IMR-90 (cell line): ENCODE measurements around the gene SPINT3. TPM values are rescaled to one million over a fixed set of nuclear protein-coding genes. Genes with fewer than 3 reads are reported as not detected.

Experiments
- ATAC-seq: fragments of 200-7000 bp; cut with Tn5 transposase; 2 replicates; pipeline ENCODE4 v1.9.1; 2020; ENCODE audit warnings: low read depth, mild to moderate bottlenecking, moderate library complexity
- BruUV-seq: library from RNA; stranded (reverse); fragments of 400-500 nt; replicated peaks from 2 replicates; lab custom pipeline; 2021; lab: Mats Ljungman, UMichigan
- CTCF ChIA-PET: fragments of 300-600 bp; formaldehyde crosslinking; extraction: SDS; loops from one replicate; lab custom pipeline; 2021; ENCODE audit warnings: antibody characterized with exemption; lab: Yijun Ruan, JAX
- POLR2A ChIA-PET: fragments of 300-600 bp; sonication (Branson Sonifier 250); formaldehyde crosslinking; loops from one replicate; lab custom pipeline; 2022; ENCODE audit warnings: antibody characterized with exemption; ENCODE audit not compliant: unreplicated experiment; lab: Charles Lee
- DNase-seq: peaks from one replicate; pipeline ENCODE4 v3.0.0; 2013
- H2AFZ ChIP-seq: replicated peaks from 2 replicates; pipeline ENCODE3; 2013; ENCODE audit warnings: low read length, mild to moderate bottlenecking; ENCODE audit not compliant: poor library complexity
- H2AK5ac ChIP-seq: 2 replicates; pipeline ENCODE4 v1.6.1; 2013; ENCODE audit warnings: low read depth, low read length, inconsistent platforms
- H2AK9ac ChIP-seq: replicated peaks from 2 replicates; pipeline ENCODE3; 2013; ENCODE audit warnings: mild to moderate bottlenecking, low read depth, low read length, moderate library complexity; ENCODE audit not compliant: poor library complexity
- H2BK120ac ChIP-seq: 2 replicates; pipeline ENCODE4 v1.6.1; 2013; ENCODE audit warnings: low read depth, low read length, inconsistent platforms
- H2BK15ac ChIP-seq: 3 replicates; pipeline ENCODE4 v1.6.1; 2013; ENCODE audit warnings: low read depth, low read length, inconsistent platforms
- H2BK20ac ChIP-seq: 2 replicates; pipeline ENCODE4 v1.6.1; 2013; ENCODE audit warnings: low read depth, mild to moderate bottlenecking, inconsistent platforms, low read length, moderate library complexity
- H2BK5ac ChIP-seq: 2 replicates; pipeline ENCODE4 v1.6.1; 2013; ENCODE audit warnings: mild to moderate bottlenecking, low read depth, low read length, inconsistent platforms; ENCODE audit not compliant: poor library complexity, severe bottlenecking
- H3K14ac ChIP-seq: replicated peaks from 2 replicates; pipeline ENCODE4 v1.6.1; 2013; ENCODE audit warnings: low read depth, low read length, inconsistent platforms
- H3K18ac ChIP-seq: 2 replicates; pipeline ENCODE4 v1.6.1; 2013; ENCODE audit warnings: low read depth, low read length, control low read depth
- H3K23ac ChIP-seq: 2 replicates; pipeline ENCODE4 v1.6.1; 2013; ENCODE audit warnings: low read depth, low read length, inconsistent platforms
- H3K27ac ChIP-seq: 2 replicates; pipeline ENCODE4 v1.5.1; 2013; ENCODE audit warnings: mild to moderate bottlenecking, control low read depth, low read length; ENCODE audit not compliant: insufficient read depth
- H3K27me3 ChIP-seq: 2 replicates; pipeline ENCODE4 v1.6.1; 2013; ENCODE audit warnings: low read length; ENCODE audit not compliant: control insufficient read depth, insufficient read depth
- H3K36me3 ChIP-seq: 2 replicates; pipeline ENCODE4 v1.6.1; 2013; ENCODE audit warnings: low read length, mixed read lengths; ENCODE audit not compliant: control insufficient read depth, insufficient read depth
- H3K4ac ChIP-seq: 2 replicates; pipeline ENCODE4 v1.6.1; 2013; ENCODE audit warnings: low read depth, low read length, inconsistent platforms
- H3K4me1 ChIP-seq: 2 replicates; pipeline ENCODE4 v1.6.1; 2013; ENCODE audit warnings: low read length, mixed read lengths; ENCODE audit not compliant: control insufficient read depth, insufficient read depth
- H3K4me2 ChIP-seq: 2 replicates; pipeline ENCODE4 v1.6.1; 2013; ENCODE audit warnings: low read depth, mild to moderate bottlenecking, control low read depth, low read length, moderate library complexity
- H3K4me3 ChIP-seq: 2 replicates; pipeline ENCODE4 v1.5.1; 2013; ENCODE audit warnings: low read depth, mild to moderate bottlenecking, control low read depth, low read length, moderate library complexity; ENCODE audit not compliant: insufficient read depth
- H3K56ac ChIP-seq: 2 replicates; pipeline ENCODE4 v1.6.1; 2013; ENCODE audit warnings: low read length, inconsistent platforms; ENCODE audit not compliant: insufficient read depth; ENCODE audit errors: extremely low read depth
- H3K79me1 ChIP-seq, 2 experiments: 2 replicates each; pipeline ENCODE4 v1.6.1; 2013; ENCODE audit warnings: low read length in 2 of 2, inconsistent platforms in 1 of 2, low read depth in 1 of 2
- H3K9ac ChIP-seq: 2 replicates; pipeline ENCODE4 v1.6.1; 2013; ENCODE audit warnings: low read depth, low read length, control low read depth
- H3K9me1 ChIP-seq: 2 replicates; pipeline ENCODE4 v1.6.1; 2013; ENCODE audit warnings: low read length, inconsistent platforms; ENCODE audit not compliant: insufficient read depth
- H3K9me3 ChIP-seq: 2 replicates; pipeline ENCODE4 v1.6.1; 2013; ENCODE audit warnings: low read length; ENCODE audit not compliant: control insufficient read depth, insufficient read depth
- H4K20me1 ChIP-seq: 2 replicates; pipeline ENCODE4 v1.6.1; 2013; ENCODE audit warnings: low read length, inconsistent platforms; ENCODE audit not compliant: insufficient read depth
- H4K5ac ChIP-seq: 2 replicates; pipeline ENCODE4 v1.6.1; 2013; ENCODE audit warnings: mild to moderate bottlenecking, low read depth, low read length, control low read depth
- H4K8ac ChIP-seq, 2 experiments: 2 replicates each; pipeline ENCODE4 v1.6.1; 2013; ENCODE audit warnings: low read depth in 2 of 2, low read length in 2 of 2, control low read depth in 1 of 2, inconsistent platforms in 1 of 2
- H4K91ac ChIP-seq: 2 replicates; pipeline ENCODE4 v1.6.1; 2013; ENCODE audit warnings: low read depth, low read length, inconsistent platforms; ENCODE audit not compliant: insufficient read depth
- BHLHE40 ChIP-seq: fragments of 150-350 bp; IDR thresholded peaks from 2 replicates; pipeline ENCODE4 v1.6.1; 2016; ENCODE audit warnings: mild to moderate bottlenecking, low read depth, low read length
- CEBPB ChIP-seq: IDR thresholded peaks from 2 replicates; pipeline ENCODE4 v1.6.1; 2012; ENCODE audit warnings: low read depth, low read length, improper control_type of control experiment
- CHD1 ChIP-seq: IDR thresholded peaks from 2 replicates; pipeline ENCODE4 v1.6.1; 2012; ENCODE audit warnings: low read depth, low read length, improper control_type of control experiment
- FOS ChIP-seq: fragments of 150-350 bp; IDR thresholded peaks from 2 replicates; pipeline ENCODE4 v1.6.1; 2016; ENCODE audit warnings: low read depth, low read length
- MAFK ChIP-seq: IDR thresholded peaks from 2 replicates; pipeline ENCODE4 v1.6.1; 2012; ENCODE audit warnings: low read depth, low read length, improper control_type of control experiment
- MAZ ChIP-seq: IDR thresholded peaks from 2 replicates; pipeline ENCODE4 v1.6.1; 2012; ENCODE audit warnings: low read depth, mild to moderate bottlenecking, low read length, improper control_type of control experiment, moderate library complexity, borderline replicate concordance
- MXI1 ChIP-seq: IDR thresholded peaks from 2 replicates; pipeline ENCODE4 v1.6.1; 2012; ENCODE audit warnings: low read depth, mild to moderate bottlenecking, low read length, moderate library complexity, borderline replicate concordance
- NFE2L2 ChIP-seq: fragments of 150-350 bp; IDR thresholded peaks from 2 replicates; pipeline ENCODE4 v1.6.1; 2016; ENCODE audit warnings: low read depth, mild to moderate bottlenecking, low read length
- POLR2A ChIP-seq: IDR thresholded peaks from 2 replicates; pipeline ENCODE4 v1.6.1; 2012; ENCODE audit warnings: mild to moderate bottlenecking, low read depth, low read length
- RAD21 ChIP-seq: IDR thresholded peaks from 2 replicates; pipeline ENCODE4 v1.6.1; 2012; ENCODE audit warnings: low read length, improper control_type of control experiment
- RCOR1 ChIP-seq: IDR thresholded peaks from 2 replicates; pipeline ENCODE4 v1.6.1; 2012; ENCODE audit warnings: mild to moderate bottlenecking, low read length, improper control_type of control experiment; ENCODE audit not compliant: insufficient replicate concordance
- SMC3 ChIP-seq: fragments of 150-350 bp; IDR thresholded peaks from 2 replicates; pipeline ENCODE4 v1.6.1; 2016; ENCODE audit warnings: low read depth, mild to moderate bottlenecking, antibody characterized with exemption, low read length, moderate library complexity
- WGBS, 2 experiments: methylation state at CpG; one replicate each; pipeline versions ENCODE4 v1.1.5 to v1.1.7; 2013; ENCODE audit warnings: missing lambda C conversion rate in 2 of 2; ENCODE audit not compliant: insufficient read length in 1 of 2; ENCODE audit errors: extremely low coverage in 2 of 2; 5-methylcytosine and 5-hydroxymethylcytosine counted together
- dilution Hi-C: fragments of 300-500 bp; cut with HindIII; formaldehyde crosslinking; loops from one replicate; pipeline ENCODE4 v1.14.3; 2018; ENCODE audit warnings: low sequenced_read_pairs; ENCODE audit not compliant: unreplicated experiment
- in situ Hi-C: fragments of 300-500 bp; cut with MboI; formaldehyde crosslinking; loops from 3 replicates; pipeline ENCODE4 v1.14.3; 2019; ENCODE audit warnings: low sequenced_read_pairs, inconsistent platforms, mixed read lengths
- intact Hi-C: fragments of 100-400 bp; cut with micrococcal nuclease; formaldehyde crosslinking; loops from 2 replicates; pipeline ENCODE4 v1.10.0; 2022
- polyA plus RNA-seq, 3 experiments: library from polyadenylated mRNA; depleted of rRNA; stranded (reverse); fragments of >200 nt; gene quantifications; 2 replicates each; pipeline ENCODE4 v1.2.3, GENCODE V29; 2012; ENCODE audit warnings: low replicate concordance in 1 of 3
- total RNA-seq: library from RNA; depleted of rRNA; stranded (reverse); fragments of >200 nt; gene quantifications from 2 replicates; pipeline ENCODE4 v1.2.3, GENCODE V29; 2012
- TF ChIP-seq, protein P1 (sequence below): conservative IDR thresholded peaks from 2 replicates; pipeline ENCODE4 v1.5.1; 2012; ENCODE audit warnings: mild to moderate bottlenecking, low read depth, low read length, improper control_type of control experiment
- TF ChIP-seq, protein P2 (sequence below): fragments of 150-350 bp; IDR thresholded peaks from 2 replicates; pipeline ENCODE4 v1.6.1; 2016; ENCODE audit warnings: low read depth, mild to moderate bottlenecking, low read length, moderate library complexity, borderline replicate concordance

The SPINT3 gene
- total and polyA plus RNA-seq, 2 of the 4 experiments (the other 2 are of a cell fraction): not detected

DNA sequence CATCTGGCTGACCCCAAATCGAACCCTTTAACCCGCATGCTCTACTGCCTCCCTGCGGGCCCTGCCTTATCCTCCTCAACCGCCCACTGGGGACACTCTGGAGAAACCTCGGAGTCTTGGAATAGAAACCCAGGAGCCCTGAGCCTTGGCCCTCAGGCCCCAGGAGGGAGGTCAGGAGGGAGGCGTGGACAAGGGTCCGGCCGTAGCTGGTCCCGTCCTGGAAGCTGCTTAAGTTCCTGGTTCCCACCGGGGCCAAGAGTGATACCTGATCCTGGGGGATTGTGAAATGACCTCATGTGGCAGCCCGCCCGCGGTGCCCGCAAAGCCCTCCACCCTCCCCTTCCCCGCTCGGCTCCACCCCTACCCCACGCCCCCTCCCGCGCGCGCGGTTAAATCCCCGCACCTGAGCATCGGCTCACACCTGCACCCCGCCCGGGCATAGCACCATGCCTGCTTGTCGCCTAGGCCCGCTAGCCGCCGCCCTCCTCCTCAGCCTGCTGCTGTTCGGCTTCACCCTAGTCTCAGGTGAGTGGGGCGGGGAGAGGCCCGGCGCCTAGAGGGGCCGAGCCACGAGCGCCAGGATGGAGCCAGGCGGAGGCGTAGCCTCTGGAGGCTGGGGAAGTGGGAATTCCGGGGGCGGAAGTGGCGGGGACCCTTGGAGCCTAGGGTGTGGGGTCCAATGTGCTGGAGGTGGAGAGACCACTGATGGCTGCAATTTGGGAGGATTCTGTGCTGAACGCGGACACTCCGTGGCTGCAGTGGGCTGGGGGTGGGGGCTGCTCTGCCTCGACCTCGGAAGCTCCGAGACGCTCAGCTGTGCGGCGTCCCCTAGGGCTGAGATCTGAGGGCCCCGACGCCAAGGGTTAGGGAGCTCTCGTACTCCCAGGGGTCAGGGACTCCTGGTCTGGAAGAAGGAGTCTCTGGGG lies 45.8 kb downstream of the SPINT3 start, which contains the start of gene WFDC2:
Gene WFDC2 (plus strand): TSS at position 418 of the 926 bp plus-strand sequence. CDS start 29 bp downstream, at position 447.
- no TSS peak for BruUV-seq
- peak within 1 kb of the TSS; percentile 78 for H2AFZ ChIP-seq
- no peaks in the 10 kb centered on the region for H3K36me3 ChIP-seq
- no peak within 1 kb of the TSS for H2BK120ac ChIP-seq
- no peak within 1 kb of the TSS for H3K27ac ChIP-seq
- H3K4me2 ChIP-seq: peak within 1 kb of the TSS; percentile 62; the same call in 1 of the 2 replicates
- H3K14ac ChIP-seq: no peak within 1 kb of the TSS
- H2BK15ac ChIP-seq: no peak within 1 kb of the TSS
- in situ Hi-C loops (no loop called here), intact Hi-C loops (no loop called here), dilution Hi-C loops (no loop called here)
- H2BK5ac ChIP-seq: no peak within 1 kb of the TSS
- DNase-seq (no peak), ATAC-seq (no peak)
- no peaks in the 10 kb centered on the region for H4K20me1 ChIP-seq
- CTCF ChIA-PET: interaction anchor here (0.8 kb wide), 1 partner anchor 426 kb away, joined by 3 read pairs; no protein-coding TSS in a partner anchor
- no peaks in the 10 kb centered on the region; the same call in 1 of the 2 replicates for H3K4me1 ChIP-seq
- no peak within 1 kb of the TSS for H3K56ac ChIP-seq
- H4K91ac ChIP-seq: no peak within 1 kb of the TSS
- H2AK9ac ChIP-seq: peak within 1 kb of the TSS; percentile 65
- H3K4me3 ChIP-seq: peak within 1 kb of the TSS; percentile 7; the same call in 1 of the 2 replicates
- no peak within 1 kb of the TSS for H3K23ac ChIP-seq
- H3K4ac ChIP-seq: no peak within 1 kb of the TSS
- no peak within 1 kb of the TSS for H3K18ac ChIP-seq
- no peak within 1 kb of the TSS for H2BK20ac ChIP-seq
- H3K79me1 ChIP-seq: no peaks in the 10 kb centered on the region
- H3K9me1 ChIP-seq: no peaks in the 10 kb centered on the region
- peaks cover 43% of the 10 kb centered on the region for H3K27me3 ChIP-seq
- H3K9me3 ChIP-seq: no peaks in the 10 kb centered on the region
- no peak within 1 kb of the TSS for H4K5ac ChIP-seq
- no peak within 1 kb of the TSS for H4K8ac ChIP-seq
- 3% methylated on average over 16 of the region's 54 CpGs; no CpG with 5 or more reads in 1 of the 2 experiments for WGBS, 2 experiments
- H2AK5ac ChIP-seq: no peak within 1 kb of the TSS
- POLR2A ChIA-PET: no interaction called here
- no peak within 1 kb of the TSS for H3K9ac ChIP-seq
- no peak for TF ChIP-seq MAFK
- no peak for TF ChIP-seq FOS
- no peak for TF ChIP-seq MAZ
- TF ChIP-seq, protein P1, sequence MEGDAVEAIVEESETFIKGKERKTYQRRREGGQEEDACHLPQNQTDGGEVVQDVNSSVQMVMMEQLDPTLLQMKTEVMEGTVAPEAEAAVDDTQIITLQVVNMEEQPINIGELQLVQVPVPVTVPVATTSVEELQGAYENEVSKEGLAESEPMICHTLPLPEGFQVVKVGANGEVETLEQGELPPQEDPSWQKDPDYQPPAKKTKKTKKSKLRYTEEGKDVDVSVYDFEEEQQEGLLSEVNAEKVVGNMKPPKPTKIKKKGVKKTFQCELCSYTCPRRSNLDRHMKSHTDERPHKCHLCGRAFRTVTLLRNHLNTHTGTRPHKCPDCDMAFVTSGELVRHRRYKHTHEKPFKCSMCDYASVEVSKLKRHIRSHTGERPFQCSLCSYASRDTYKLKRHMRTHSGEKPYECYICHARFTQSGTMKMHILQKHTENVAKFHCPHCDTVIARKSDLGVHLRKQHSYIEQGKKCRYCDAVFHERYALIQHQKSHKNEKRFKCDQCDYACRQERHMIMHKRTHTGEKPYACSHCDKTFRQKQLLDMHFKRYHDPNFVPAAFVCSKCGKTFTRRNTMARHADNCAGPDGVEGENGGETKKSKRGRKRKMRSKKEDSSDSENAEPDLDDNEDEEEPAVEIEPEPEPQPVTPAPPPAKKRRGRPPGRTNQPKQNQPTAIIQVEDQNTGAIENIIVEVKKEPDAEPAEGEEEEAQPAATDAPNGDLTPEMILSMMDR: no peak
- no peak for TF ChIP-seq CHD1
- TF ChIP-seq SMC3: no peak
- no peak for TF ChIP-seq CEBPB
- no peak for TF ChIP-seq RCOR1
- TF ChIP-seq, protein P2, sequence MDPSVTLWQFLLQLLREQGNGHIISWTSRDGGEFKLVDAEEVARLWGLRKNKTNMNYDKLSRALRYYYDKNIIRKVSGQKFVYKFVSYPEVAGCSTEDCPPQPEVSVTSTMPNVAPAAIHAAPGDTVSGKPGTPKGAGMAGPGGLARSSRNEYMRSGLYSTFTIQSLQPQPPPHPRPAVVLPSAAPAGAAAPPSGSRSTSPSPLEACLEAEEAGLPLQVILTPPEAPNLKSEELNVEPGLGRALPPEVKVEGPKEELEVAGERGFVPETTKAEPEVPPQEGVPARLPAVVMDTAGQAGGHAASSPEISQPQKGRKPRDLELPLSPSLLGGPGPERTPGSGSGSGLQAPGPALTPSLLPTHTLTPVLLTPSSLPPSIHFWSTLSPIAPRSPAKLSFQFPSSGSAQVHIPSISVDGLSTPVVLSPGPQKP: no peak
- no peak for TF ChIP-seq RAD21
- TF ChIP-seq BHLHE40: no peak
- TF ChIP-seq MXI1: no peak
- TF ChIP-seq POLR2A: no peak
- no peak for TF ChIP-seq NFE2L2
